ENCODE measurements around the gene MED28. TPM values are rescaled to one million over a fixed set of nuclear protein-coding genes. Genes with fewer than 3 reads are reported as not detected.

Gene MED28
- total RNA-seq, 1 experiment from 2014 or later = 60.5 TPM

- Histone ChIP-seq H3K4me3 (ENCODE audit: low read depth, low read length) (no peak overlapping the region), H3K4me1 (no peaks in the 10 kb centered on the region), H3K36me3 (ENCODE audit: control insufficient read depth, insufficient read depth, low read length) (no peaks in the 10 kb centered on the region), H3K27me3 (replicated peaks; ENCODE audit: control insufficient read depth, insufficient read depth, low read length) (no peaks in the 10 kb centered on the region), H3K9me3 (no peaks in the 10 kb centered on the region)
- no TSS peak for BruUV-seq (replicated peaks)
- H3K36me3 Mint-ChIP-seq (ENCODE audit: insufficient read depth, unreplicated experiment) = peaks cover 18% of the 10 kb centered on the region
- no peaks in the 10 kb centered on the region for H3K9me3 Mint-ChIP-seq (ENCODE audit: unreplicated experiment)
- no peak for DNase-seq
- POLR2A ChIA-PET = no interaction called here
- H3K4me3 Mint-ChIP-seq (ENCODE audit: unreplicated experiment) = no peak overlapping the region
- intact Hi-C loops (cut with micrococcal nuclease; ENCODE audit: unreplicated experiment) = no loop called here
- TF ChIP-seq, protein P1, sequence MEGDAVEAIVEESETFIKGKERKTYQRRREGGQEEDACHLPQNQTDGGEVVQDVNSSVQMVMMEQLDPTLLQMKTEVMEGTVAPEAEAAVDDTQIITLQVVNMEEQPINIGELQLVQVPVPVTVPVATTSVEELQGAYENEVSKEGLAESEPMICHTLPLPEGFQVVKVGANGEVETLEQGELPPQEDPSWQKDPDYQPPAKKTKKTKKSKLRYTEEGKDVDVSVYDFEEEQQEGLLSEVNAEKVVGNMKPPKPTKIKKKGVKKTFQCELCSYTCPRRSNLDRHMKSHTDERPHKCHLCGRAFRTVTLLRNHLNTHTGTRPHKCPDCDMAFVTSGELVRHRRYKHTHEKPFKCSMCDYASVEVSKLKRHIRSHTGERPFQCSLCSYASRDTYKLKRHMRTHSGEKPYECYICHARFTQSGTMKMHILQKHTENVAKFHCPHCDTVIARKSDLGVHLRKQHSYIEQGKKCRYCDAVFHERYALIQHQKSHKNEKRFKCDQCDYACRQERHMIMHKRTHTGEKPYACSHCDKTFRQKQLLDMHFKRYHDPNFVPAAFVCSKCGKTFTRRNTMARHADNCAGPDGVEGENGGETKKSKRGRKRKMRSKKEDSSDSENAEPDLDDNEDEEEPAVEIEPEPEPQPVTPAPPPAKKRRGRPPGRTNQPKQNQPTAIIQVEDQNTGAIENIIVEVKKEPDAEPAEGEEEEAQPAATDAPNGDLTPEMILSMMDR (IDR thresholded peaks at IDR 0.05; ENCODE audit: insufficient read depth in 1 of 2, low read depth in 1 of 2, low read length in 1 of 2, severe bottlenecking in 1 of 2, unreplicated experiment in 1 of 2) = no peak
- no peaks in the 10 kb centered on the region for H3K4me1 Mint-ChIP-seq (ENCODE audit: low read depth, unreplicated experiment)
- H3K27ac Mint-ChIP-seq (ENCODE audit: unreplicated experiment) = no peak overlapping the region
- CTCF ChIA-PET = no interaction called here
- H3K27me3 Mint-ChIP-seq (ENCODE audit: insufficient read depth, unreplicated experiment) = no peaks in the 10 kb centered on the region
Measured at GRCh38 chr4:17642398-17642783, 27.9 kb downstream of the MED28 start.

- Mint-ChIP-seq H3K36me3 (ENCODE audit: insufficient read depth, unreplicated experiment) (peaks cover 9% of the 10 kb centered on the region), H3K4me3 (ENCODE audit: unreplicated experiment) (no peak overlapping the region), H3K27me3 (ENCODE audit: insufficient read depth, unreplicated experiment) (no peaks in the 10 kb centered on the region), H3K9me3 (ENCODE audit: unreplicated experiment) (no peaks in the 10 kb centered on the region), H3K4me1 (ENCODE audit: low read depth, unreplicated experiment) (no peaks in the 10 kb centered on the region), H3K27ac (ENCODE audit: unreplicated experiment) (no peak overlapping the region)
- POLR2A ChIA-PET = no interaction called here
- BruUV-seq (replicated peaks) = no TSS peak
- Histone ChIP-seq H3K9me3 (no peaks in the 10 kb centered on the region), H3K27me3 (replicated peaks; ENCODE audit: control insufficient read depth, insufficient read depth, low read length) (no peaks in the 10 kb centered on the region), H3K36me3 (ENCODE audit: control insufficient read depth, insufficient read depth, low read length) (no peaks in the 10 kb centered on the region), H3K4me3 (ENCODE audit: low read depth, low read length) (no peak overlapping the region), H3K4me1 (no peaks in the 10 kb centered on the region)
- no peak for DNase-seq
- CTCF ChIA-PET = no interaction called here
- intact Hi-C loops (cut with micrococcal nuclease; ENCODE audit: unreplicated experiment) = no loop called here
- TF ChIP-seq, protein P1 (IDR thresholded peaks at IDR 0.05; ENCODE audit: insufficient read depth in 1 of 2, low read depth in 1 of 2, low read length in 1 of 2, severe bottlenecking in 1 of 2, unreplicated experiment in 1 of 2) = no peak
Measured at GRCh38 chr4:17646693-17647092, 32.3 kb downstream of the MED28 start.

GRCh38 chr4:17647176-17647806 lies 32.9 kb downstream of the MED28 start:
- POLR2A ChIA-PET = no interaction called here
- no peak overlapping the region for H3K4me3 Mint-ChIP-seq (ENCODE audit: unreplicated experiment)

More at GRCh38 chr4:17647176-17647806, 32.9 kb downstream of the MED28 start:
- peaks cover 9% of the 10 kb centered on the region for H3K36me3 Mint-ChIP-seq (ENCODE audit: insufficient read depth, unreplicated experiment)
- H3K27me3 Mint-ChIP-seq (ENCODE audit: insufficient read depth, unreplicated experiment) = no peaks in the 10 kb centered on the region
- Histone ChIP-seq H3K27me3 (replicated peaks; ENCODE audit: control insufficient read depth, insufficient read depth, low read length) (no peaks in the 10 kb centered on the region), H3K4me1 (no peaks in the 10 kb centered on the region), H3K4me3 (ENCODE audit: low read depth, low read length) (no peak overlapping the region), H3K36me3 (ENCODE audit: control insufficient read depth, insufficient read depth, low read length) (no peaks in the 10 kb centered on the region), H3K9me3 (no peaks in the 10 kb centered on the region)
- no peak for DNase-seq
- no TSS peak for BruUV-seq (replicated peaks)
- no peaks in the 10 kb centered on the region for H3K9me3 Mint-ChIP-seq (ENCODE audit: unreplicated experiment)
- intact Hi-C loops (cut with micrococcal nuclease; ENCODE audit: unreplicated experiment) = no loop called here
- H3K27ac Mint-ChIP-seq (ENCODE audit: unreplicated experiment) = no peak overlapping the region
- H3K4me1 Mint-ChIP-seq (ENCODE audit: low read depth, unreplicated experiment) = no peaks in the 10 kb centered on the region
- CTCF ChIA-PET = interaction anchor here (0.6 kb wide), 3 partner anchors 72 to 1278 kb away, joined by 3 to 4 read pairs (median 3); no protein-coding TSS in a partner anchor
- TF ChIP-seq, protein P1 (IDR thresholded peaks at IDR 0.05; ENCODE audit: insufficient read depth in 1 of 2, low read depth in 1 of 2, low read length in 1 of 2, severe bottlenecking in 1 of 2, unreplicated experiment in 1 of 2) = no peak

Data from Caco-2 (cell line).